Renal cortex interstitium (tissue), 11 donors: ENCODE measurements around the gene AP5B1. TPM values are rescaled to one million over a fixed set of nuclear protein-coding genes. Genes with fewer than 3 reads are reported as not detected.
A peak's percentile ranks its signal among the peaks of the same experiment; 100 is the strongest.
"Not testable (repeated sequence)": the region's sequence is repeated elsewhere in the genome, so short reads cannot be mapped to it uniquely, and the experiment has no call there.

Experiments
- DNase-seq, 11 donors: peaks; one replicate each; pipeline ENCODE4 v3.0.0-alpha.2; 2013; ENCODE audit warnings: low read depth in 9 of 11, low spot score in 4 of 11; ENCODE audit errors: extremely low read depth in 1 of 11
- polyA plus RNA-seq, 3 donors: library from polyadenylated mRNA; unstranded; fragments of 120-200 nt; gene quantifications; one replicate each; pipeline ENCODE4 v1.2.1, GENCODE V29; 2013; ENCODE audit not compliant: insufficient read length in 3 of 3

AP5B1 gene
- polyA plus RNA-seq, 3 donors = 5.7 to 10.3 (median 7.6) TPM

DNA sequence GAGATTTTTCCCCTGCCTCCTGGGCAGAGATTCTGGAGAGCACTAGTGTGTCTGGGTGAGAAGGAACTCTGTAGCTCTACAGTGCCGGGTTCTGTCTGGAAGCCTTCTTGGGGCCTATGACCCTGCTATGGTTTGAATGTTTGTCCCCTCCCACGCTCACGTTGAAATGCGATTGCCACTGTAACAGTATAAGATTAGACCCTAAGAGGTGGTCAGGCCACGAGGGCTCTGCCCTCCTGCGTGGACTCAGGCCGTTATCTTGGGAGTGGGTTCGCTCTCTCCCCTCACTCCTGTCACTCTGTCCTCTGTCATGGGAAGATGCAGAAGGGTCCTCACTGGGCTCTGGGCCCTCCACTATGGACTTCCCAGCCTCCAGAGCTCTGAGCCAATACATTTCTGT, 3.5 kb downstream of the AP5B1 start:
- DNase-seq = no peak

DNA sequence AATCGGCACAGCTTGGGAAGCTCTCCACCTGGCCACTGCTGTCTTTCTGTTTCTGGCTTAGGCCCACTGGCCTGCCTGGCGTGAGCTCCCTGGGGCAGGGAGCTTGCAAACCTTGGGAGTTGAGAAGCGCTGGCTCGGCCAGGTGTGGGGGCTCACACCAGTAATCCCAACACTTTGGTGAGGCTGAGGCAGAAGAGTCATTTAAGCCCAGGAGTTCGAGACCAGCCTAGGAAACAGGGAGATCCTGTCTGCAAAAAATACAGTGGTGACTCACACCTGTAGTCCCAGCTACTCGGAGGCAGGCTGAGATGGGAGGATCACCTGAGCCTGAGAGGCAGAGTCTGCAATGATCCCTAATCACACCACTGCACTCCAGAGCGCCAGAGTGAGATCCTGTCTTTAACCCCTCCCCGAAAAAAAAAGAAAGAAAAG, 4.0 kb downstream of the AP5B1 start:
- DNase-seq = no peak

DNA sequence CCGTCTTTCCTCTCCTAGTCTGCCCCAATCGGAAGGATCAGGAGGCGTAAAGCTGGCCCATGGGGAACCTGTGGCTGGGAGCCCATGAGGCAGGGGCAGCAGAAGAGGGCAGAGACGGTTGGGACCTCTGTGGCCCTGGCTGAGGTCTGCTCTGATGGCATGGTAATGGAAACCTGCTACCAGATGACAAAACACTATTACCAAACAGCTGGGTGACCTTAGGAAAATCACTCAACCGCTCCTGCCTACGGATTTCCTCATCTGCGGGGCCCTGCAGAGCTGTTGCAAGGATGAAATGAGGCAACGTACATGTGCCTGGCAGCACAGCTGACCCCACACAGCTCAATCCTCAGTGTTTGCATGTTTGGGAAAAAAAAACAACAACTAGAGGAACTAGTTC, 4.6 kb downstream of the AP5B1 start:
- no peak for DNase-seq

DNA sequence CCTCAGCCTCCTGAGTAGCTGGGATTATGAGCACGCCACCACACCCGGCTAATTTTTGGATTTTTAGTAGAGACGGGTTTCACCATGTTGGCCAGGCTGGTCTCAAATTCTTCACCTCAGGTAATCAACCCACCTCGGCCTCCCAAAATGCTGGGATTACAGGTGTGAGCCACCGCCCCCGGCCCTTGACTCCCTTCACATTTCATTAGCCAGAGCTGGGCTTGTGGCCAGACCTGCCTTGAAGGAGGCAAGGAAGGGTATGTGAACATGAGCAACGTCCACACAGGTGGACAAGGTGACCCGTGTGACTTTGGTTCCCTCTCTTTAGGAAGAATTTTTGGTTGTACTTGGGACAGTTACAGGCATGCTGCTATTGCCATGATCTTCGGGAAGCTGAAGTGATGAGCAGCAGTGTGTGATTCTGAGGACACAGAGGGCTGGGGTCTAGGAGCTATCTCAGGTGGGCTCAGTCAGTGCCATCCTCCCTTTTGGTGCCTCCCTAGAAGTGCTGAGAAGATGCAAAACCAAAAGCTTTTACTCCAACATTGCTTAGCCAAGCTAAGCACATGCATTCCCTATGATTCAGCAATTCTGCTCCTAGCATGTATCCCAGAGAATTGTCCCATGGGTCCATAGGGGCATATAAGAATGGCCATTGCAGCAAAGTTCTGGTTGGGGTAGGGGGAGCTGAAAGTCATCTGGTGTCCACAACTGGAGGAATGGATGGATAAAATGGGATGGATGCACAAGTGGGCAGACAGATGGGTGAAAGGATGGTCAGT, 6.1 kb downstream of the AP5B1 start:
- DNase-seq = no peak

DNA sequence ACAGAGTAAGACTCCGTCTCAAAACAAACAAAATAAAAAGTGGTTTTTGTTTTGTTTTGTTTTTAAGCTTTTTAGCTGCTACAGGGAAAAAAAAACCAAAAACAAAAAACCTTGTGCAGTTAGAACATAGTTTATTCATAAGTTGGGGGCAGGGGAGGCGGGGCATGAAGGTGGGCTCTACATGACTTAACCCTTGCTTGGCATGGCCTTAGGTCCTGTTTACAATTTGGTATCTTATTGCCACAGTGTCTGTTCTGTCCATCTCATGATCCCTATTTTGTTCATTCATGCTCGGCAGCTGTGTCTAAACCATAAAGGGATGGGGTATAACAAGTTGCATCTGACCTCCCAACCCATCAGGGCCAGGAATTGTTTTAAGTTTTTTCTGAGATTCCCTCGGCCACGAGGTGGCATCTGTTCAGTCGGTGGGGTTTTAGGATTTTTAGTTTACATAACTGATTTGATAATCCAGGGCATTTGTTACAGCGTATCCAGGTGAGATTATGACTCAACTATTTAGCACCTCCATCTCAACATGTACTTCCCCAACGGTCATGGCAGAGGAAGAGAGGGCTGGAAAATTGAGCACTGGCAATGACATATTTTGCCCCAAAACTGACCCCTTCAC, 6.9 kb downstream of the AP5B1 start:
- no peak for DNase-seq

DNA sequence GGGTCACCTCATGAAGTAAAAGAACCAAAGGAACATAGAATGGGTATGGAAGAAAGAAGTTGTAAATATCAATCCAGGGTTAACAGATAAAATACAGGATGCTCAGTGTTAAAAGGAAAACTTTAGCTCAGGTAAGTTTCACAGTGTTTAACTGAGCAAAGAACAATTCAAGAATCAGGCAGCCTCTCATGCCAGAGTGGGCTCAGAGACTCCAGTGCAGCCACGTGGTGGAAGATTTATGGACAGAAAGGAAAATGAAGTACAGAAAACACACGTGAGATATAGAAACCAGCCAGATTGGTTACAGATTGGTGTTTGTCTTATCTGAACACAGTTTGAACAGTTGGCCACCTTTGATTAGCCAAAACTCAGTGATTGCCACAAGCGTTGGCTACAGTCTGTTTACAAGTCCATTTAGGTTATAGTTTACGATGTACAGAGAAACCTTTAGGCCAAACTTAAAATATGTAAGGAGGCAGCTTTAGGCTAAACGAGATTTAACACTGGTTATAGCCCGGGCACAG, 9.1 kb downstream of the AP5B1 start:
- no peak for DNase-seq

DNA sequence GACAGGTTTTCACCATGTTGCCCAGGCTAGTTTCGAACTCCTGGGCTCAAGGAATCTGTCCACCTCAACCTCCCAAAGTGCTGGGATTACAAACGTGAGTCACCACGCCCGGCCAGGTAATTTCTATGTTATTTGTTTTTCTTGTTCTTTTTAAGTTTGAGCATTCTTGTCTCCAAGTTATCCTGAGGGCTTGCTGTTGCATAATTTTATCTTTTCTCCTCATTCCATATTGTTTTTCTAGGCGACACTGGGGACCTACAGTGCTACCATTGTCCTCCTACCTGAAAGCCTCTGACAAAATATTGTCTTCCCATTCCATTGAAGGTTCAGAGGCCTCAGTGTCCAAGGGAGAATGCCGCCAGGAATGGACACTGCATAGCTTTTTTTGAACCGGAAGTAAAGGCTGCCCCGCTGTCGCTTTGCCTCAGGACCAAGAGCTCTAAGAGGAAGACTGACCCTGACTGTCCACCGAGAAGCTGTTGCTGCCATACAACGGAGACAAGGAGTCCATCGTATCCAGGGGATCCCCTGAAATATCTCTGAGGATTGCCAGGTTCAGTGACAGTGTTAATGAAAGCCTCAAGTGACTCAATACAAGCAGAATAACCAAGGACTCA, 9.7 kb downstream of the AP5B1 start:
- DNase-seq = no peak

DNA sequence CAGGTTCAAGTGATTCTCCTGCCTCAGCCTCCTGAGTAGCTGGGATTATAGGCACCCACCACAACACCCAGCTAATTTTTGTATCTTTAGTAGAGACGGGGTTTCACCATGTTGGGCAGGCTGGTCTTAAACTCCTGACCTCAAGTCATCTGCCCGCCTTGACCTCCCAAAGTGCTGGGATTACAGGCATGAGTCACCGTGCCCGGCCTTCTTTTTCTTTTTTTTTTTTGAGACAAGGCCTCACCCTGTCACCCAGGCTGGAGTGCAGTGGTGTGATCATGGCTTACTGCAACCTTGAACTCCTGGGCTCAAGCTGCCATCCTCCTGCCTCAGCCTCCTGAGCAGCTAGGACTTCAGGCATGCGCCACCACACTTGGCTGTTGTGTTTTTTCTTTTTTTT, 13.0 kb downstream of the AP5B1 start:
- DNase-seq = not testable (repeated sequence)

DNA sequence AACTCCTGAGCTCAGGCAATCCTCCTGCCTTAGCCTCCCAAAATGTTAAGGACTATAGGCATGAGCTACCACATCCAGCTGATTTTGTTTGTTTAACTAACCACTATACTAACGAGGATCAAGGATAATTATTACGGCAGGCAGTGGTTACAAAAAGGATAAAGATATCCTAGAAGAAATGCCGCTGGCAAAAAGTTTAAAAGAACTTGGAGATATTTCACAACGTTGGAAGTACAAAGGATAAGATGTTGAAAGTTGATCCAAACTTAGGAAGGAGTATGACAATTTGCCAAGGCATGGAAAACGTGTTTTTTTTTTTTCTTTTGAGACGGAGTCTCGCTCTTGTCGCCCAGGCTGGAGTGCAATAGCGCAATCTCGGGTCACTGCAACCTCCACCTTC, 13.4 kb downstream of the AP5B1 start:
- no peak for DNase-seq

DNA sequence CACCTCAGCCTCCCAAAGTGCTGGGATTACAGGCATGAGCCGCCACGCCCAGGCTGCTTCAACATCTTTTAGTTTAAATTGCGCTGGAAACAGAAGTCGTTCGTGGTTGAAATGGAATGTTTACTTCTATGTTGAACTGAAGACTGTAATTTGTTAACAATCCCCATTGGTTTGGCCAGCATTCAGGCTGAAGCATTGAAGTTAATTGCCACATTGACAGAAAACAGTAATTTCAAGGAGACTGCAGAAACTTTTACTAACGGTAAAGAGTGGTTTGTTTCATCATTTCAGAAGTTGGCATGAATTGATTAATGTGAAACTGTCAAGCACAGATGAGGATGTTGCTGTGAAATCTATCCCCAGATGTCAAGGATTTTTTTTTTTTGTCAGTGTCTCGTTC, 14.2 kb downstream of the AP5B1 start:
- DNase-seq = no peak

DNA sequence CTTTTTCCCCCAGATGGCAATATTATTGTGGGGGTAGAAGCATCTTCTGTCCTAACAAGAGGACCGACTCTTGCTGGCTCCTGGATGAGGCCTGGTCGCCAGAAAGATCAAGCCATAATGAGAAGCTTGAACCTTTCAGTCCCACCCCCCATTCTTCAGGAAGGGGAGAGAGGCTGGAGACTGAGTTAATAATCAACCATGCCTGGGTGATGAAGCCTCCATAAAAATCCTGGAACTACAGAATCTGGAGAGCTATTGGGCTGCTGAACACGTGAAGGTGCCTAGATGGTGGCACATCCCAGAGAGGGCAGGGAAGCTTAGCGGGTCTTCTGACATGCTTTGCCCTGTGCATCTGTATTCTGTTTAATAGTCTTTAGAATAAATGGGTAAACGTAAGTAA, 16.3 kb downstream of the AP5B1 start:
- peak in 2 of 11 donors; percentile 23 to 44 for DNase-seq

DNA sequence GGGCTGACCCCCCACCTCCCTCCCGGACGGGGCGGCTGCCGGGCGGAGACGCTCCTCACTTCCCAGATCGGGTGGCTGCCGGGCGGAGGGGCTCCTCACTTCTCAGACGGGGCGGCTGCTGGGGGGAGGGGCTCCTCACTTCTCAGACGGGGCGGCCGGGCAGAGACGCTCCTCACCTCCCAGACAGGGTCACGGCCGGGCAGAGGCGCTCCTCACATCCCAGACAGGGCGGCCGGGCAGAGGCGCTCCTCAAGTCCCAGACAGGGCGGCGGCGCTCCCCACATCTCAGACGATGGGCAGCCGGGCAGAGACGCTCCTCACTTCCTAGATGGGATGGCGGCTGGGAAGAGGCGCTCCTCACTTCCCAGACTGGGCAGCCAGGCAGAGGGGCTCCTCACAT, 18.0 kb downstream of the AP5B1 start:
- not testable (repeated sequence) for DNase-seq

DNA sequence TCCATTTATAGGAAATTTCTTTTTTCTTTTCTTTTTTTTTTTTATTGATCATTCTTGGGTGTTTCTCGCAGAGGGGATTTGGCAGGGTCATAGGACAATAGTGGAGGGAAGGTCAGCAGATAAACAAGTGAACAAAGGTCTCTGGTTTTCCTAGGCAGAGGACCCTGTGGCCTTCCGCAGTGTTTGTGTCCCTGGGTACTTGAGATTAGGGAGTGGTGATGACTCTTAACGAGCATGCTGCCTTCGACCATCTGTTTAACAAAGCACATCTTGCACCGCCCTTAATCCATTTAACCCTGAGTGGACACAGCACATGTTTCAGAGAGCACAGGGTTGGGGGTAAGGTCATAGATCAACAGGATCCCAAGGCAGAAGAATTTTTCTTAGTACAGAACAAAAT, 18.6 kb downstream of the AP5B1 start:
- not testable (repeated sequence) for DNase-seq

DNA sequence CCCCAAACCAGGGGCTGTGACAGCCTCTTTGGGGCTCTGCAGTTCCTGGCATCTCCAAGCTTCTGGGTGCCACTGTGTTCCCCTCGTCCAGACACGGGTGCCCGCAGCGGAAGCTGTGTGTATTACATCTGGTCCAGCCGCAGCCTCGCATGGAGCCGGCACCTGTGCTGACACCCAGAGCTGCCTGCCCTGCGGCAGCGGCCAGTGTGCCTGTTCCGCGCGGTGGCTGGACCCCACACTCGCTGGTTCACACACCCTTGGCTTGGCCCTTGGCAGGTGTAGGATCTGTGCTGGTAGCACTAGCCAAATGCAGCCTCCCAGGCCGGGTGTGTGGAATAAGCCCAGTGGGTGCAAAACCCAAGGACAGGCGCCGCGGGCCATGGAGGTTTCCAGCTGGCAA, 35.7 kb downstream of the AP5B1 start:
- DNase-seq = no peak

DNA sequence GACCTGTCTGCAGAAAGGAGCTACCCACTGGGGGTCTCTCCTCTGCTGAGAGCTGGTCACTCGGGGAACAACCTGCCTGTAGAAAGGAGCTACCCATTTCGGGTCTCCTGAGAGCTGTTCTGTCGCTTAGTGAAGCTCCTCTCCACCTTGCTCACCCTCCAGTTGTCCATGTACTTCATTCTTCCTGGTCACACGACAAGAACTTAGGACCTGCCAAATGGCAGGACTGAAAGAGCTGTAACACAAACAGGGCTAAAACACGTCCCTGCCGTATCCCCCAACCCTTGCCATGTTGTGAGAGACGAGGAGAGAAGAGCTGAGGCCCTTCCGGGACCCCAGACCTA, 36.1 kb downstream of the AP5B1 start:
- no peak for DNase-seq

DNA sequence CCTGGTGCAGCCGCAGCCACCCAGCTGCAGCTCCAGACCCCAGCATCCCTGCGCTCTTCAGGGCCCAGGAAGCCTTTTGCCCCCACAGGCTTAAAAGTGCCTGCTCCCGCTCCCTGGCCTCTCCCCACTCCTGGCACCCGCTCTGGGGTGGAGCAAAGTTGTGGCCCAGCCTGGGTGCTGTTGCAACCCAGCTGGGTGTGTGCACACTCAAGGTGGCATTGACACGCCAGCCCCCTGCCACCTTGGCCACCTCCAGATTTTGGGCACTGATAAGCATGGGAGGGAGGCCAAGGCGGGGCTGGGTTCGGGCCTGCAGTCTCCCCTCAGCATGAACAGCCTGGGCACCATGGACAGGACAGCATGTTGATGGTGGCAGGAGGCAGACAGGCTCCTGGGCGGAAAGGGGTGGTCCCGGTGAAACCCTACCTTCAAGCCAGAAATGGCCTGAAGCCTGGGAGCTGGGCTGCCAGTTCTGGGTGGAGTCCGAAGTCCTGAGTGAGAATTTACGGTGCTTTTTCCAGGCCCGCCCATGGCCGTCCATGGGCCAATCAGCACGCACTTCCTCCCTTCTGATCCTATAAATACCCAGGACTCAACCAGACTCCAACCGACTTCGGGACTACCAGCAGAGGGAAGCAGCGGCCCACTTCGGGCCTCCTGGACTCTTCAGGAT, 36.6 kb downstream of the AP5B1 start:
- no peak for DNase-seq

DNA sequence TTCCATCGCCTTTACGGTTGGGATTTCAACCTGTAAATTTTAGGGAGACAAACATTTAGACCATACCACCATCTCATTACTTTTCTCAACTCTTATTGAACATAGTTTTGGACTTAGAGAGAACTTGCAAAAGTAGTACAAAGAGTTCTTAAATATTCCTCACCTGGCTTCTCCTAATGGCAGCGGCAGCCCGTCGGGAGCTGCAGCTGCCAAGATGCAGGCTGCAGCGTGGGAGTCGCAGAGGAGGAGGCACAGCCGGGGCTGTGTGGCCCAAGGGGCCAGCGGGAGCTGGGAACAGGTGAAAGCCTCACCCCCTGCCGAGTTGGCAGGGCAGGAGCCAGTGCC, 37.1 kb downstream of the AP5B1 start:
- no peak for DNase-seq

DNA sequence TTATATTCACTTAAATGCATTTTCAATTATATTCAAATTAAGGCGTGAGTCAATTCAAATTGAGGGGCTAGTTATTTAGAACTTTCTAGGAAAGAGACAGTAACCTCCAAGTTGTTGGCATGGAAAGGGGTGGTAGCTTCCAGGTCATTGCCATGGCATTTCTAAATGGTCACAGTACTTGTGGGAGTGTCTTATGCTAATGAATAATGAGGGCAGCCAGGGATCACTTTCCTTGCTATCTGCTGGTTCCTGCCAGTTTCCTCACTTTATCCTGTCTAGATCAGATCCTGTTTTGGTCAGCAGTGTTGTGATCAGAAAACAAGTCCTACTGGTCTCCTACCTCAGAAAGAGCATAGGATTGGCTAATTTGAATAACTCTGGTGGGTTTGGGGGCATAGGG, 38.4 kb downstream of the AP5B1 start:
- no peak for DNase-seq

DNA sequence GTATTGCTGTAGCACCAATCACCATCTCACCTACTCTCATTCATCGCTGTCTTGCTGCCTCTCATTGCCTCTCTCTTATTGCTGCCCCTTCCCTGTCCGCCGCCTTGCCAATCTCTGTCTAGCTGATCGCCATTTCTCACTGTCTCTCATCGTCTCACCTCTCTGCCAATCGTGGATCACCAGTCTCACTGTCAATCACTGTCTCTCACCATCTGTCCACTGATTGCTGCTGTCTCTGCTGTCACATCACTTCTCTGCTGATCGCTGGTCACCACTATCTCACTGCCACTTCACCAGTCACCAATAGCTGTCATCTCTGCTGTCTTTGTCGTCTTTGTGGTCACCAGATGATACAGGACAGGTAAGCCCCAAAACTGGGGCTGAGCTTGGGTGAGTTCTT, 39.6 kb downstream of the AP5B1 start:
- DNase-seq = no peak

DNA sequence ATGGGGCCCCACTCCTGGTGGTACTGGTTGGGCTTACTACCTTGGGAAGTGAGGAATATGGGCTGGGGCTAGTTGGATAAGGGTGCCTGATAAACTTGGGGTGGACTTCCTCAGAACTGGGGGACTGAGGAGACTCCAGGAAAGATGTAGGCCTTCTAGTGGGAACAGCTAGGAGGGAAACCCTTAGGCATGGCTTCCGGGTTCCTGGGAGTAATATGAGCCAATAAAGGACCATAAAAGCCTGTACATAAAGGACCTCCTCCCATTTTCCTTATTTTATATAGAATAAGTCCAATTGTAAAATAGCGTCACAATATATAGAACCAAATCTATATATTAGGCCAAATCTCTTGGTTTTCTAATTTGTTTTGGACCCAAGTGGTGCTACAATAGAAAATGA, 41.8 kb downstream of the AP5B1 start:
- no peak for DNase-seq
